NT2/D1 (cell line): ENCODE results near the gene DNAJC2.

Source experiments
- YY1 ChIP-seq: IDR thresholded peaks from 2 replicates; pipeline ENCODE4 v1.6.1; 2011; ENCODE audit not compliant: insufficient read length, insufficient read depth
- ZNF274 ChIP-seq: IDR thresholded peaks from 2 replicates; pipeline ENCODE4 v1.6.1; 2011; ENCODE audit warnings: mild to moderate bottlenecking, low read depth, low read length

DNA sequence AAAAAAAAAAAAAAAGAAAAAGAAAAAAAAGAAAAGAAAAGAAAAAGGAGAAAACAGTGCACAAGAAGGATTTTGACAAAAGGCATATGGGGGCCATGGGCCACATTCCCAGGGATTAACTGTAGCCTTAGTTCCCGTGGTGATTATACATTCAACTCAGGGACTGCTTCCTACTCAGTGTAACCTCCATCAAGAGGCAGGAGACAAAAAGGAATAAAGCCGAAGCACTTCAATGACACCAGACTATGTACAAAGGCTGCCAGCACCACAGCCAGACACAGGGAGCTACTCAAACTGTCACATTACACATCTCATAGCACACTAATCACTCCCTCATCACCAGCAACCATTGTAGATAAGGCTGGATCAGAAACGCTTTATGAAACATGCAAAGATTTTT, 52.4 kb downstream of the DNAJC2 start:
- TF ChIP-seq YY1 = no peak
- TF ChIP-seq ZNF274 = no peak
